ENCODE data around the gene TULP1. TPM values are rescaled to one million over a fixed set of nuclear protein-coding genes. Genes with fewer than 3 reads are reported as not detected.
"Not testable (repeated sequence)": the region's sequence is repeated elsewhere in the genome, so short reads cannot be mapped to it uniquely, and the experiment has no call there.

The TULP1 gene
- not detected in 2 replicates for total RNA-seq (2014; rRNA removed; shearing (Covaris generic))

DNA sequence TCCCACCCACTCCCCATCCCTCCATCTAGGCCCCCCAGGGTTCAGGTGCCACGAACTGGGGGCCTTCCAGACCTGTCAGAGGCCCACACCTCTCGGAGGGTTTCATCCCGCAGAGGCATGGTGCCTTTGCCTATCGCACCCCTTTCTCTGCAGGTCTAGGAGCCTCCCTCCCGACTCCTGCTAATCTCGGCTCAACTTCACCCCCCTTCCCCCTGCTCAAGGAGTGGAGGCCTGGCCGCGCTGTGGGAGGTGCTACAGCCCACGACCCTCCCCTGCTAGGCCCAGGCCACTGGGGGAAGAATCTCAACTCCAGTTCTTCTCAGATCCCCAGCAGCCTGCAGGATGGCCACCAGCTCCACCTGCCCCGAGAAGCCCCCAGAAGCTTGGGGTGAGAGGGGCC is at the start of gene TULP1:
Gene TULP1 (minus strand): TSS at position 157 of the 400 bp plus-strand sequence. CDS start 38 bp downstream, at position 119.
- no peak for DNase-seq (ENCODE audit: low read depth)

DNA sequence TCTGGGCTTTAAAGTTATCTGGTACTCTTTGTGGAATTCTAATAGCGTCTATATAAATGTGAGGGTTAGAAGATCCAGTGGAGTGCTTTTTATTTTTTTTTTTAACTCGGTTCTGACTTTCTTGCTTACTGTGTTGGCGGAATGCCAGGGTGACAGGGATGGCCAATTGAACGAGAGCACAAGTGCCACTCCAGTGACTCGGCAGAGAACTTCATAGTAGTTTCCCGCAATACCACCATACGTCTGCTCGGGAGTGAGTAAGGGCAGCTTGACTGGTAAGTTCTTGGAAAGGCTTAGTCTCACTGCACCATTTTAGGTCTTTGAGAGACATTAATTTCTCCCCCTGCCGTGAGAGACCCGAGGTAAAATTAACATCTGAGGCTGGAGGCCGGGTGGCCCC is 49.4 kb upstream of the TULP1 start:
- peak; percentile 26 for DNase-seq (ENCODE audit: low read depth)

DNA sequence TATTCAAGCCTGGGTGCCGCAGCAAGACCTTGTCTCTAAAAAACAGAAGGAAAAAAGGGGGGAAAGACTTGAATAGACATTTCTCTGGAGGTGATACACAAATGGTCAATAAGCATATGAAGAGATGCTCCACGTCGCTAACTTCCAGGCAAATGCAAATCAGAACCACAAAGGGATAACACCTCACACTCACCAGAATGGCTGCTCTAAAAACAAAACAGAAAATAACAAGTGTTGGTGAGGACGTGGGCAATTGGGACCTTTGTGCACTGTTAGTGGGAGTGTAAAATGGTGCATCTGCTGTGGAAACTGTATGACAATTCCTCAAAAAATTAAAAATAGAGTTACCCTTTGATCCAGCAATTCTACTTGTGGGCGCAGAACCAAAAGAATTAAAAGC is 48.4 kb upstream of the TULP1 start:
- no peak for DNase-seq (ENCODE audit: low read depth)

DNA sequence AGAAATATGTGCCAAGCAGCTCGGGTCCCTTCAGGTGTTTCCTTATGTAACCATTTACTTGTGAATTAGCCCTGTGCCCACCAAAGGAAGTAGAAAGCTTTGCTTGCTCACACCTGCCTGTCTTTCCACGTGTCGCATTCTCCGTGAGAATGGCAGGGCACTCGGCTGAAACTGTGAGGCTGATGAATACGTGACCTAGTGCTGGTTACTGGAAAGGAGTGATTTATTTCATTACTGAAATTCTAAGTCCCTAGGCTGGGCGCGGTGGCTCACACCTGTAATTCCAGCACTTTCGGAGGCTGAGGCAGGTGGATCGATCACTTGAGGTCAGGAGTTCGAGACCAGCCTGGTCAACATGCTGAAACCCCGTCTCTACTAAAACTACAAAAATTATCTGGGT is 45.9 kb upstream of the TULP1 start:
- DNase-seq (ENCODE audit: low read depth), result no peak

DNA sequence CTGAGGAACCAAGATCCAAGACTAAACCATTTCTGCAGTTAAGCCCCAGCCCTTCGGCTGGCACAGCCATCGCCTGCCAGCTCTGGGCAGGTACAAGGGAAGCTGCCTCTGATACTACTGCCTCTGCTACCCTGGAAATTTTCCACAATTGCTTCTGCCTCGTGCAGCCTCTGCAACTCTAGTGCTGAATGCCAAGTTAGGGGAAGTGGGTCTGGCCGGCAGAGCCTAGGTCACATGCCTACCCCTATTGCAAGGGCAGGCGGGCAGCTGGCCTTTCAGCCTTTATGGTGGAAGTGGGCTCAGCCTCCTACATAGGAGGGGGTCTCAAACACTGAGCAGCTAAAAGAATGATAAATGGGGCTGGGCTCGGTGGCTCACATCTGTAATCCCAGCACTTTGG is 44.5 kb upstream of the TULP1 start:
- no peak for DNase-seq (ENCODE audit: low read depth)

DNA sequence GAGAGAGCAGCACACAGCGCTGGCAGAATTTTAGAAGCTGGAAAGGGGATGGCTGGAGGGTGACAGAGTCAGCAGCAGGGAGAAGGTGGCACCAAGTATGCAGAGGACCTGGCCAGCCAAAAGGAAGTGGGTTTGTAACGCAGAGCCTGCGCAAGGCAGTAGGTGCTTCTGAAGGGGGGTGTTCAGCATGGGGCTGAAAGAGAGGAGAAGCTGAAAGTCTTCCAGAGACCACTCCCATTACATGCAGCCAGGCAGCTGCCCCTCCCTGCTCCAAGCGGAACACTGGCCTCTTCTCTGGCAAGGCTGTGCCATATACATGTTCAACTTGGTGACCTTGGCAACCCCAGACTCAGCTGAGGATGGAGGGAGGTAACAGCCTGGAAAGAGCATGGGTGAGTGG is 42.1 kb upstream of the TULP1 start:
- DNase-seq (ENCODE audit: low read depth), result no peak

DNA sequence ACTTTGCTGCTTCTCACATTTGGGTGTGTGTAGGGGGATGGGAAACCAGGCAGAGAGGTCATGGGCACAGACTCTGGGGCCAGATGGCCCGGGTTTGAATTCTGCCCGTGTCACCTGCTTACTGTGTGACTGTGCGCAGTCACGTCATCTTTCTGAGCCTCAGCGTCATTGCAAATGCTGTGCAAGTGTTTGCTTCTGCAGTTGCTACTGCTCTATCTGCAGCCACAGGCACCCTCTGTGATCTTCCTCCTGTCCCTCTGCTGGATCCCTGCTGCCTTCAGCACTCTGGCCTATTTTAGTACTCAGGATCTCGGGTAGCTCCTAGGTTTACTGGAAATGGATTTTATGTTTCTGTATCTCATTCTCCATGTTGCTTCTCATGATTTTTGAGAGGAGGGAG is 40.6 kb upstream of the TULP1 start:
- no peak for DNase-seq (ENCODE audit: low read depth)

DNA sequence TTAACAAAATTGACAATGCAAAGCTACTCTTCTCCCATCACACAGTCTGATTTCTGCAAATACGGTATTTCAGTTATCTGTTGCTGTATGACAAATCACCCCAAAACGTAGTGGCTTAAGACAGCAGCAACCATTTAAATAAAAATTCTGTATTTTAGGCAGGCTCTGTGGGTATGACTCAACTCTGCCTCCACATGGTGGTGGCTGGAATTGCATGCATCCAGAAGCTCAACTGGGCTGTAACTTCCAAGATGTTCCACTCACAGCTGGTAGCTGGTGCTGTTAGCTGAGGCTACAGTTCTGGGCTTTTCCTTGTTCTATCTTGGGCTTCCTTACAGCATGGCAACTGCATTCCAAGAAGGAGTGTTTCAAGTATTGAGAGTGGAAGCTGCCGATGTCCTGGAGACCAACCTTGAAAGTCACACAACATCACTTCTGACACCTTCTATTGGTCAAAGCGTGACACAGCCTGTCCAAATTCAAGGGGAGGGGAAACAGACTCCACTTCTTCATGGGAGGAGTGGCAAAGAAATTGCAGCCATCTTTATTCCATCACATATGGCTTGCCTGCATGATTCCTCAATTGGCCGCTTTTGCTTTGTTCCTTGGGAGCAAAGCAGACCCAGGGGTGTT is 39.7 kb upstream of the TULP1 start:
- DNase-seq (ENCODE audit: low read depth), result no peak

DNA sequence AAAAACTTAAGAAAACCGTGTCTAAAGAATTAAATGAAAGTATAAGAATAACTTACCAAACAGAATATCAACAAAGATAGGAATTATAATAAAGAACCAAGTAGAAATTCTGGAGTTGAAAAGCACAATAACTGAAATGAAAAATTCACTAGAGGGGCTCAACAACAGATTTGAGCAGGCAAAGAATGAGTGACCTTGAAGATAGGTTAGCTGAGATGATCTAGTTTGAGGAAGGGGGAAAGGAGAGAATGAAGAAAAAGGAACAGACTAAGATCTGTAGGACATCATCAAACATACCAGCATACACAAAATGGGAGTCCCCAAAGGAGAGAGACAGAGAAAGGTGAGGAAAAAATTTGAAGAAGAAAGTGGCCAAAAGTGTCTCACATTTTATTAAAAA is 37.7 kb upstream of the TULP1 start:
- no peak for DNase-seq (ENCODE audit: low read depth)

DNA sequence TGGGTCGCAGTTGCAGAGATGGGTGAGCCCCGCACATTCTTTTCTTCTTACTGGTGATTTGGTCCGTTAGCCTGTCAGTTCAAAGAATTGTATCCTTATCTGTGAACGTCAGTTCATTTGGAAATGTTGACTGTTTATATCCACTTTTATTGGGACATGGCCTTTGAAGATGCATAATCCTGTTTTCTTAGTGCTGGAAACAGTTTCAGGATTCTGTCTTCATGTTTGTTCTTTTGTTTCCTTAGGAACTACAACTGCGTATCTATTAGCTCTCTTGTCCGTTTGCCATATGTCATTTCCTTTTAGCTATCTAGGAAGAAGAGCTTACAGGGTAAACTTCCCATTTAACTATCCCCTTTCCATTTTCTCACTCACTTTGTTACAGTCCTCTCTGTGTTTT is 35.0 kb upstream of the TULP1 start:
- no peak for DNase-seq (ENCODE audit: low read depth)

DNA sequence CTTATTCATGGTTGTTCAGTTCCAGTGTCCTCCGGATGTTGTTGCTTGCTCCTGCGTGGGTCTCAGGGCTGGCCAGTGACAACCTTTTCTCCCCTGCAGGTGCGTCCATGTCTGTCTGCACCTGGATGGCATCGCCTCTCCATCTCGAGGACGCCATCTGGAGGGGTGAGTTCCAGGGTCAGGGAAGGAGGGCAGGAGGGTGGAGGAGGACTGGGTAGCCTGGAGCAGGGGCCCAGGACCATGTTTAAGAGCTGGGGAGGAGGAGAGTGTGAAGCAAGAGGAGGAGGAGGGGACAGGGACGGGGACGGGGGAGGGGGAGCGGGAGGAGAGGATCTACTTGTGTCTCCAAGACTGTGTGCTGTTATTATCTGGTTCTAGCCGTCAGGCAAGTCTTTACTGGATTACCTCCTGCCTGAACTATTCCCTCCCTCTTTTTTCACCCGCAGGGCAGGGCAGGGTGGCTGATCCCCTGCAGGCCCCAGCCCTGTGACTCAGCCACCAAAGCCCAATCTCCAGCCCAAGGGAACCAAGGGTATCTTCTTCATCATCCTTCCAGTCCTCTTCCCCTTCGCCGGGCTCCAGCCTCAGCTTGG is 32.2 kb upstream of the TULP1 start:
- DNase-seq (ENCODE audit: low read depth), result peak; percentile 32

DNA sequence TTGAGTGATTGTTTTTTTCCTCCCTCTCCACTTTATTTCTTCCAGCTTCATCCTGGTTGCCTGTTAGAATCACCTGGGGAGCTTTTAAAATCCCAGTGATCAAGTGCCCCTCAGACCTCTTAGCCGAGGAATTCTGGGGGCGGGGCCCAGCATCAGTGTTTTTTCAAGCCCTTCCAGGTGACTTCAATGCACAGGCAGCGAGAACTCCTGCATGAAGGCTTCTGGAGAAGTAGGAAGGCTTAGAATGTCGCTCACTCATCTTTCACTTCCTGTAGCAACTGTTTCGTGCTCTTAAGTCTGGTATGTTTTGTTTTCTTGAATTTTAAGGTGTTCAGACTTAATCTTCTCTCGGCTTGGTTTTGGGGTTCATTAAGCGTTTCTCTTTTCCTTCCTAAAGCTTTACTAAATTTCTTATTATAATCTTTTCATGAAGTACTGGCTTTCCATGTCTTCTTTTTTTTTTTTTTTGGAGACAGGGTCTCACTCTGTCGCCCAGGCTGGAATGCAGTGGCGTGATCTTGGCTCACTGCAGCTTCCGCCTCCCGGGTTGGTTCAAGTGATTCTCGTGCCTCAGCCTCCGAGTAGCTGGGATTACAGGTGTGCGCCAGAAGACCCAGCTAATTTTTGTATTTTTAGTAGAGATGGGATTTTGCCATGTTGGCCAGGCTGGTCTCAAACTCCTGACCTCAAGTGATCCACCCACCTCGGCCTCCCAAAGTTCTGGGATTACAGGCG is 30.9 kb upstream of the TULP1 start:
- no peak for DNase-seq (ENCODE audit: low read depth)

DNA sequence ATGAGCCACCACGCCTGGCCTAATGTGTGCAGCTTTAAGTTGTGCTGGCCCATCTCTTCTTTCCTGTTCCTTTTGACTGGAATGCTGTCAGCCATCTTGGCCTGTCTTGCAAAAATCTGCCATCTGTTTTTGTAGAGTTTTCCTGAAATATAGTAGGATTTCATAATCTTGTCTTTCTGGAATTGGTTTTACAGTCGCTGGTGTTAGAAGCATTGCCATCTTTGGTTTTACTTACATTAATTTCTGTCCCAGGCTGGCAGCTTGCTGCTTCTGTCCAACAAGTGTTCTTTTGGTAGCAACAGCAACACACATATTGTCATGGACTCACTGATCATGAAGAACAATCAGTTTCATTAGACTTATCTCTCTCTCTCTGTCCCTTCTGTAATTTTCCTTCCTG is 29.1 kb upstream of the TULP1 start:
- DNase-seq (ENCODE audit: low read depth), result no peak

DNA sequence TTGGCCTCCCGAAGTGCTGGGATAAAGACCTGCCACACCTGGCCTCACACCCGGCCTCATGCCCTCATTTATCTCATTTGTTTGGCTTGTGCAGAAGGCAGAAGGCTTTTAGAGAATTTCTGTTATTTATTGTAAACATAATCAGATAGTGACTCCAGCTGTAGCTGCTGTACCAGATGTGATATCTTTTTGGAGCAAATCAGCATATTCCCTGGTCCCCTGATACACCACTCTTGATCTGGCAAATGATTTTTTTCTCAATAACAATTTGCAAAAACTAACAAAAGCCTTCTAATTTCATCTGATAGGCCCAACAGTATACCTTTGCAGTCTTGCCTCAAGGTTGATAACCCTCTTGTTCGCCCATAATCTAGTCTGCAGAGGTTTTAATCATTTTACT is 26.5 kb upstream of the TULP1 start:
- DNase-seq (ENCODE audit: low read depth), result no peak

DNA sequence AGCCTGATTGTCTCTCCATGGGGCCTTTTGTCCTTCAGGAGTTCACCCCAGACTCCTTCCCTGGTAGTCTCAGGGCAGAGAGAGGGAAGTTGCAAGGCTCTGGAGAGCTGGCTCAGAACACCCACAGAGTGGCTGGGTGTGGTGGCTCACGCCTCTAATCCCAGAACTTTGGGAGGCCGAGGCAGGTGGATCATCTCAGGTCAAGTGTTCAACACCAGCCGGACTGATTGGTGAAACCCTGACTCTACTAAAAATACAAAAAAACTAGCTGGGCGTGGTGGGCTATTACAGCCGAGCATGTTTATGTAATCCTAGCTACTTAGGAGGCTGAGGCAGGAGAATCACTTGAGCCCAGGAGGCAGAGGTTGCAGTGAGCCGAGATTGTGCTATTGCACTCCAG is 23.2 kb upstream of the TULP1 start:
- DNase-seq (ENCODE audit: low read depth), result not testable (repeated sequence)

DNA sequence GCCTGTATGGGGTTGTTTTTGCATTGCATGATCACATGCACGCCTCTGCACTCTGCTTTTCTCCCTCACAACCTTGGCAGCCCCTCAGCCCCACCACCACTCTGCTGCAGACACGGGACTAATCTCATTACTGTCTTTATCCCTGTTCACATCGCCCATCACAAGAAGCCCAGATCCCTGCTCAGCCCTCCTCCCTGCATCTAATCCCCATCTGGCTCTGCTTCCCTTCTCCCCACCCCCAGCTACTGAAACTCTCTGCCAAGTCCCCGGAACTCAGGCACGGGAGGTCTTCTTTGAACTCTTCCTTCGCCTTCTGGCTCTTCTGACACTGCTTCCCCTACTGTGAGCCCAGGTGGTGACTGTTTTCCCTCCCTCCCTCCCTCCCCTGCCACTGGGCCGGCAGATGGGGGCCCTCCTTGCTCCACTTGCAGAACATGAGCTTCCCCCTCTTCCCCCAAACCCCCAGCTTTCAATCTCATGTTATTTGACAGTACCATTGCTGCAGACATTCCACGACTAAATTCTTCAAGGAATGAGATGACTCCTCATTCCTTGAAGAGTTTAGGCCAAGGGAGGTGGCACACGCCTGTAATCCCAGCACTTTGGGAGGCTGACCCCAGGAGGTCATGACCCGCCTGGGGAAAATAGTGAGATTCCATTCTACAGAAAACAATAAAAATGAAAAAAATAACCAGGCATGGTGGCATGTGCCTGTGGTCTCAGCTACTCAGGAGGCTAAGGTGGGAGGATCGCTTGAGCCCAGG is 21.9 kb upstream of the TULP1 start:
- DNase-seq (ENCODE audit: low read depth), result no peak

DNA sequence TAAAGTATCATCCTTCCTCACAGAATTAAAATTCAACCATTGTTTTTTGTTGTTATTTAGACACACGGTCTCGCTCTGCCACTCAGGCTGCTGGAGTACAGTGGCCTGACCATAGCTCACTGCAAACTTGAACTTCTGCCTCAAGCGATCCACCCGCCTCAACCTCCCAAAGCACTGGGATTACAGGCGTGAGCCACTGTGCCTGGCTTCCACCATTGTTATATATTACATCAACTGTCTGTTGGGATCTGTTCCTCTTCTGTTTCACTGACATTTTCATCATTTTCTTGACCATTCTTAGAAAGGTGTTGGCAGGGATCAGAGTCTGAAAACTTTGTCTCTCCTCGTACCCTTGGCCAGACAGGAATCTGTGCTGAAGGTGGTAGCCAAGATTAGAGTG is 21.3 kb upstream of the TULP1 start:
- DNase-seq (ENCODE audit: low read depth), result no peak

DNA sequence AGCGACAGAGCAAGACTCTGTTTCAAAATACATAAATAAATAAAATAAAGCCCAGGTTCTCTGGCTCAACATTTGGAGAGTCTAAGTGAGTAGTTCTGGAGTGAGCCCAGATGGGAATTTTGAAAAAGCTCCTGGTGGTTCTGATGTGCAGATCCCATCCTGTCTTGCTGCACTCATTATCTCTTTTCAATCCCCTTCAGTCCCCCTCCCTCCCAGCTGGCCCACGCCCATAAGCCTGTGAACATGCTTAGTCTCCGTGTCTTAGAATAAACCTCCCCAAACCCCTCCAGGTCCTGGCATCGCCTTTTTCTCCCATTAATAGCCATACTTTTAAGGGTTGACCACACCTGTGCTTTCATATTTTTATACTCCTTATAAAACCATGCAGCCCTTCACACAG is 19.4 kb upstream of the TULP1 start:
- no peak for DNase-seq (ENCODE audit: low read depth)

DNA sequence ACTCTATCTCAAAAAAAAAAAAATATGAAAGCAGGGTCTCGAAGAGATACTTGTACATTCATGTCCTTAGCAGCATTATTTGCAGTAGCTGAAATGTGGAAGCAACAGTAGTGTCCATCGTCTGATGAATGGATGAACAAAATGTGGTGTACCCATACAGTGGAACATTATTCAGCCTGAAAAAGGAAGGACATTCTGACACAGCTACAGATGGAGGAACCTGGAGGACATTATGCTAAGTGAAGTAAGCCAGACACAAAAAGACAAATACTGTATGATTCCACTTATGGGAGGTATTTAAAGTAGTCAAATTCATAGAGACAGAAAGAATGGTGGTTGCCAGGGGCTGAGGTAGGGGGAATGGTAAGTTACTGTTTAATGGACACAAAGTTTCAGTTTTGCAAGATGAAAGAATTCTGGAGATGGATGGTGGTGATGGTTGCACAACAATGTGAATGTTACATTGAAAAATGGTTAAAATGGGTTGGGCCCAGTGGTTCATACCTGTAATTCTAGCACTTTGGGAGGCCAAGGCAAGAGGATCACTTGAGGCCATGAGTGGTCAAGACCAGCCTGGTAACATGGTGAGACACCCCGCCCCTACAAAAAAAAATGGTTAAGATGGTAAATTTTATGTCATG is 11.8 kb upstream of the TULP1 start:
- DNase-seq (ENCODE audit: low read depth), result no peak

DNA sequence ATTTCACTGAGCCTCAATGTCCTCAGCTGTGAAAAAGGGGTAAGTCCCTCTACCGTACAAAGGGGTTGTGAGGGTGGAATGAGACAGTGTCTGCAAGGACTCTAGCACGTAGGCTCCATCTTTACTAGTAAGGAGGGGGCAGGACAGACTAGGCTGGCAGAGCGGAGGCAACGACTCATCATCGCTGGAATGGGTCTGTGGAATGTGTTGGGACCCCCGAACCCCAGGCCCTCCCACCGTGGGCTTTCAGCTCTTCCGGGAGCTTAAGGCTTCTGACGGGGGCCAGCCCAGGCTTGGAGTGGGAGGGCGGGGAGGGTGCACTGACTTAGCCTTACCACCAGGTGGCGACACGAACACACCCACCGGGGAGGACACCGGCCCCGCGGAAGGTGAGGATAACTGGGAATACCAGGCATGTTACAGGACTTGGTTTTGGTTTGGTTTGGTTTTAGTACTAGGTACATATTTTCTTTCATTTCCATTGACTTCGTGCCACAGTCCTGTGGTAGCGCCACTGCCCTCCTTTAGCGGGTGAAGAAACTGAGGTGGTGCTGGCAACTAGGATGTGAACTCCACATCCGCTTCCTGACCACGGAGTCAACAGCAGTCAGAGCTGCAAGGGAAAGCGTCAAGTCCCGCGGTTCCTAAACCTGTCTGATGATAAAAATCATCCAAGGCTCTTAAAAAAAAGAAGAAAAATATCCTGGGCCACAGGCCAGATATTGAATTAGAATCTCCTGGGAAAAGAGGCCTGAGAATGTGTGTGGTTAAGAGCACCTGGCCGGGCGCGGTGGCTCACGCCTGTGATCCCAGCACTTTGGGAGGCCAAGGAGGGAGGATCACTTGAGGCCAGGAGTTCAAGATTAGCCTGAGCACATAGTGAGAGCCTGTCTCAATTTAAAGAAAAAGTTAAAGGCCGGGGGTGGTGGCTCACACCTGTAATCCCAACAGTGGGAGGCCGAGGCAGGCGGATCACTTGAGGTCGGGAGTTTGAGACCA is 10.3 kb upstream of the TULP1 start:
- DNase-seq (ENCODE audit: low read depth), result peak; percentile 67

DNA sequence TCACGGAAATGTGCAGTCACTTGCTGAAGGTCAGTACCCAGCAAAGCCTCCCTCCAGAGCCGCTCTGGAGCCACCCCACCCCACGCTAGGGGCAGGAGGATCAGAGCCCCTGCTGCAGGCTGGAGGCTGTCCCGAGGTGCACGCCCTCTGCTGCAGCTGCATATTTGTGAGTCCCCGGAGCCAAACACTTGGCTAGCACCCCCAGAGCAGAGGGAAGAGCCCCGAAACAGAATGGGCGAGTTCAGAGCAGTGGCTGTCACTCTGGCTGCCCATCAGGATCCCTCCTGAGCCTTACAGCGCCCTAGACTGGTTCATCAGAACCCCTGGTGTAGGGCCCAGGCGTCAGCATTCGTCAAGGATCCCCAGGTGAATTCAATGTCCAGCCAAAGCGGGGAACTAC is 9.5 kb upstream of the TULP1 start:
- DNase-seq (ENCODE audit: low read depth), result no peak

Data from M059J (cell line).